ENCODE measurements around the gene VAV2.
"Not testable (repeated sequence)": the region's sequence is repeated elsewhere in the genome, so short reads cannot be mapped to it uniquely, and the experiment has no call there.

The VAV2 gene

DNA sequence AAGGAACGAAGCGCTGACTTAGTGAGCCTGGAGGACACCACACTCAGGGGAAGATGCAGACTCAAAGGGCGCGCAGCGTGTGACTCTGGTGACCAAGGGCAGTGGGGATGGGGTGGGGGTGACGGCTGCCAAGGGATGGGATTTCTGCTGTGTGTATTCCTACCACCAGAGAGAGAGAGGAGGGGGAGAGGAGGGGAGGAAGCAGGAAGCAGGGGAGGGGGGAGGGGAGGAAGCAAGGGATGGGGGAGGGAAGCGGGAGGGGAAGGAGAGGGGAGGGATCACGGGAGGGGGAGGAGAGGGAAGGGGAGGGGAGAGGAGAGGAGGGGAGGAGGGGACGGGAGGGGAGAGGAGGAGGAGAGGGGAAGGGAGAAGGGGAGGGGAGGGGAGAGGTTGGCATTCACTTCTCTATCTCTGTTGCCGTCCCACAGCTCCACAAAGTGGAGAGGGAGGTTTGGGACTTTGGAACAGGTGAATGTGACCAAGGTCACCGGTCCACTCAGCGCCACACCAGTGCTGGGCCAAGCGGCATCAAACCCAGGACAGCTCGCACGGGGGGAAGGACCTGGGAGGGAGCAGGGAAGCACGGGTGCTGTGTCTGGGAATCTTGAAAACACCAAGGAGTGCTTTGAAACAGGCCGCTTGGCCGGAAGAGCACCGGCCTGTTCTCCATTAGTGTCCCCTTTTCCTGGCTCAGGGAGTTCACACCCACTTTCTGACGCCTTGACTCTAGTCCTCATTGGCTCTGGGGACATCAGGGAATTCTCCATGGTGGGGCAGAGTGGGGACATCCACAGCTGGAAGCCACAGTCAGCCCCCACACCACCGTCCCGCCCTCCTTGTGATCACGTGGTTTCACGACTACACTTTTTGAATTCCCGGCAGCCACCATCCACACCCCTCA lies 77.4 kb downstream of the VAV2 start:
- no peak for DNase-seq

DNA sequence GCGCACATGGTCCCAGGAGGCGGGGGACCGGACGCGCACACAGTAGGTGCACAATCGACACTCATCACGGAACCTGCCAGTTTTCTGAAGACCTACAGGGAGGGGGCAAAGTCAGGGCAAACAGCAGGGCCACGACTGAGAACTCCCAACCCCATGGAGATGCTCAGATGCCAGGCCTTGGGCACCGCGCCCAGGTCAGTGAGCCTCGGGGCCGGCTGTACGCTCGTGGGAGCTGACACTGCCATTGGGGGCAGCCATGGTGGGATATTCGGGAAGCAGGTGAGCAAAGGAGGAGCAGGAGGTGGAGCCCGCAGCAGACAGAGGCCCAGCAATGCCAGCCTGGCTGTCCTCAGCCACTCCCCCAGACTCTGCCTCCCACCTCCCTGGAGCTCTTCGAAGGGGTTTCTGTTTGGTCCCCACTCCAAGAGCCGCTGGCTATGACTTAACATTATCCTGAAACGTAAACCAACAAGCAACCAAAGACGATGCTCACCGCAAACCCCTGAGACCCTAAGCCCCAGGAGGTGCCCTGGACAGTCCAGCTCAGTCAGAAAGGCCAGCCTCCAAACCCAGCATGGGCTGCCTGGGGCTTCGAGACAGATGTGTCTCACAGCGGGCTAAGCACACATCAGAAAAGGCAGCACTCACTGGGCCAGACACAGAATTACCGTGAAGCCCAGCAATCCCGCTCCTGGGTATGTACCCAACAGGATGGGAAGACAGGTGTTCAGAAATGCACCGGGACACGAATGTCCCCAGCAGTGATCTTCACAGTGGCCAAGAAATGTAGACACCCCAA lies 78.4 kb downstream of the VAV2 start:
- no peak for DNase-seq

DNA sequence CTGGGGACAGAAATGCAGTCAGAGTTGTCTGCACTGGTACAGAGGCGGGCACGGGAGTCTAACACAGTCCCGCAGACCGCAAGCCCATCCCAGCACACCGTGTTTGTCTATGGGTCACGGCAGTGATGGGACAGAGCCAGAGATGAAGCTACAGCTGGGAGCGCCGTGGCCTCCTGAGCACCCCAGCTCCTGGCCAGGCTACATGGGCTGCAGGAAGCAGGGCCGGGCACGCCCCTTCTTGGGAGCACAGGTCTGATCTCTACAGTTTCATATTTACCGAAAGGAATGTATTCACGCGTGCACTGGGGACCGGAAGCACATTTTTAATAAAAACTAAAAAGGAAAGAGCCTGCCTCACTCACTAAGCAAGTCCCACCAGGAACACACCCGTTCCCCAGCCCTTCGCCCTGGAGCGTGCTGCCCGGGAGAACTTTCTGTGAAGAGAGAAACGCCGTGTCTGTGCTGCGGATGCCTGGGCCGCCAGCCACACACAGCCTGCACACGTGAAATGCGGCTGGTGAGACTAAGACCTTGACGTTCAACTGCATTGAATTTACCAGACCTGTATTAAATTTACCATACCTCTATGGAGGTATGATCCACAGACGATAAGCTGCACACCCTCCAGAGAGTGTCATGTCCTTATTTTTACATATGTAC lies 81.1 kb downstream of the VAV2 start:
- no peak for DNase-seq

DNA sequence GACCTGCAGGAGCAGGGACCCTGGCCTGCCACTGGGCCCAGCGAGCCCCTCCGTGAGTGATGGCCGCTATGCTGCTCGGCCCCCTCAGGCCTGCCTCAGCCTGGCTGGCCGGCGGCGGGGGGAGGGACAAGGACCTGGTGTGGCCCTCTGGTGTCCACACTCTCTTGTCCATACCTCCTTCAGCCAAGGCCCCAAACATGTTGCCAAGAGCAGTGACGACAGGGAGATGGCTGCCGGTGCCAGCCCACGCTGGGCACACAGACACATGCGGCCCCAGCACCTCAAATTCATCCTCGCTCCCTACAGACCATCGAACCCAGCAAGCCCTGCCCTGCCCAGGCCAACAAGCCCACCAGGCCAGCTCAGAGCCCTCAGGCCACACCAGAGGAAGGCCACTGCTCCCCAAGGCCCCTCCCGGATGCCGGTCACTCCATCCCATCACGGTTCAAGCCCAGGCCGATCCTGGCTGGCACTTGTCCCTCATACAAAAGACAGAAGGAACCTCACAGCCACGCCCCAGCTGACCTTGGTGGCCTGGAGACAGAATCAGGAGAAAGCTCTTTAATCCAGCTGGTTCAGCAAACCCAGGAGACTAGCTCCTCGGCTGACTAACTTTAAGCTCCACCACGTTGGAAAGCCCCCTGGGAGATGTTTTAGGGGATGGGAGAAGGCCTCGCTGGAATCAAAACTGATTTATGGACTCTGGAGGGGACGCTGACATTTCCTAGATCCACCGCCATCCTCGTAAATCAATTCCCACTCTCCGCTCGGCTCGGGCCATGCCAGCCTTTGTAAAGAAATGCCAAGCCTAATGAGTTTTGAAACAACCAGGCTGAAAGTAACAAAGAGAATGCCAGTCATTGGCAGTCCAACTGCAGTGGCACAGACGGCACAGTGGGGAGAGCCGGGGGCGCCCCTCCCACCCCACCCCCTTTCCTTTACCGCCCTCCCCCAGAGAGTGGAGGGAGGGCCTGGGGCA lies 84.9 kb downstream of the VAV2 start:
- no peak for DNase-seq

DNA sequence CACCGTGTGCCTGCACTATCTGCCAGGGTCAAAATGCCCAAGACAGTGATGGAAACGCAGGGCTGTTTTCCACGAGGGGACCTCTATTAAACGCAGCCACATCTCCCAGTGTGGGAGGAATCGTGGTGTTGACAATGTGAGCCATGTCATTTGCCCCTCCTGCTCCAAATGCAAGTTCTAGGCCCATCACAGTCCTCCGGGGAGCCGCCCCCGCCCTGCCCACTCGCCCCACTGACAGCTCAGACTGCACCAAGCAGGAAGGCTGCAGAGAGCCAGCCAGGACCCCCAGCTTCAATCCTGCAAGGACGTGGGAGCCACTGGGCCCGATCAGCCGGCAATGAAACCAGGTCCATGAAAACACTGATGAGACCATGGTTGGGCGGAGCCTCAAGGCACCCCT lies 85.9 kb downstream of the VAV2 start:
- DNase-seq: no peak

DNA sequence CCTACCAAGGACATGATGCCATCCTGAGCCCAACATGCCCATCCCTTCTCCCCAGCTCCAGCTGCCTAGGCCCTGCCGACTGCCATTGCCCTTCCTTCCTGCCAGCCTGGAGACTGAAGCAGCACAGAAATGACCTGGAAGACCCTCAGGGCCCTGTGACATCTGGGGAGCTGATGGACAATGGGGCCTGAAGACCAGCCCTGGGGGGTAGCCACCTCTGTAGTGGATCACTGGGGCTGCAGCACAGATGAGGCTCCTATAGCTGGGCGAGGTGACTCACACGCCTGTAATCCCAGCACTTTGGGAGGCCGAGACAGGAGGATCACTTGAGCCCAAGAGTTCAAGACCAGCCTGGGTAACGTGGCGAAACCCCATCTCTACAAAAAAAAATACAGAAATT lies 86.6 kb downstream of the VAV2 start:
- no peak for DNase-seq

DNA sequence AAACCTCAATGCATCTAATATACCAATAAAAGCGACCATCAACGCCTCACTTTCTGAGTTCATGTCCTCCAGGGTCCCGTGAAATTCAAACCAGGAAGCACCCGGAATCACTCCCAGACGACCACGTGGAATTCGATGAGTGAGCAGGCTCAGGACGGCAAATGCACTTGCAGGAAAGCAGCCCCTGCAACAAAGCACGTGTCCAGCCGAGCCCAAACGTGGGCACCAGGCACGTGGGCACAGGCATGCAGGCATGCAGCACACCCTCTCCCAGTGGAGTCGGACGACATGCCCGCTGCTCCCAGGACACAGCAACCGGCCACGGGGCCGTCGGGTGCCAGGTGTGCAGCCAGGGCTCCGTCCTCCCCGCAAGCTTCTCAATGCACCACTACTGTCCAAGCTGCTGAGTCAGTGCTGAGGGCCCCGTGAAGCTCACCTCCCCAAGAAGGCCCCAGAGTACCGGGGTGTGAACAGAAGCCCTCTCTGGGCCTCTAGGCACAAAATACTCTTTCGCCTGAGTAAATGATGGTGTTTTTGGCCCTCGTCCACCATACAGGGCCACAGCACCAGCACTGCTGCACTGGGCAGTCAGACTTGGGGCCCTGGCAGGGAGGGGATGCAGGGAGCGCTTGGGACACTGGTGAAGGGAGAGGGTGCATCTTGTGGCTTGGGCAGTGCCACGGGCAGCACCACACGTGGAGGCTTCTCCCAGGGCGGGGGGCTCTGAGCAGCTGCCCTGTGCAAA lies 87.6 kb downstream of the VAV2 start:
- no peak for DNase-seq

DNA sequence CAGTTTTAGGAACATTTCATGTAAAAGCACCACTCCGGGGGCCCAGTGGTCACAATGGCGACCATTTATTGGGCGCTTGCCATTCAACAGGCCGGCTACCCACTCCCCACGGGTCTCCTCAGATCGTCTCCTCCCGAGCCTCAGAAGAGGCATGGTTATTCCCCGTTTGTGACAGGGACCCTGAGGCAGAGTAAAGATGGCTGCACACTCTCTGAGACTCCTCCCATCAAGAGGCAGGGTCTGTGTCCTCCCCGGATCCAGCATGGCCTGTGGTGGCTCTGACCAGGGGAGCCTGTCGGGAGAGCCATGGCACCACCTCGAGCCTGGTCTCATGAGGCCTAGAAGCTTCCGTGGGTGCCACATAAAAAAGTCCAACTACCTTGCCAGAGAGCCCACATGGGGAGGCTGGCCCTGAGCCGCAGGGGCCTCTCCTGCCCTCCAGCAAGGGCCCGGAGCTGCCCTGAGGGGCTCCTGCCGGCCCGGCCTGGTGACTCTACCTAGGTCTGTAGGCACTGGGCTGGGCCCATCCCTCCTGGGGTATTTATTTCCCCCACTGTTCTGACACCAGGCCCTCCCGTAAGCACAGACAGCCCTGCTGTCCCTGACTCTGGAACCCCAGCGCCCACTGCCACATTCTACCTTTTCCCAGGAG lies 90.8 kb downstream of the VAV2 start:
- DNase-seq: no peak

DNA sequence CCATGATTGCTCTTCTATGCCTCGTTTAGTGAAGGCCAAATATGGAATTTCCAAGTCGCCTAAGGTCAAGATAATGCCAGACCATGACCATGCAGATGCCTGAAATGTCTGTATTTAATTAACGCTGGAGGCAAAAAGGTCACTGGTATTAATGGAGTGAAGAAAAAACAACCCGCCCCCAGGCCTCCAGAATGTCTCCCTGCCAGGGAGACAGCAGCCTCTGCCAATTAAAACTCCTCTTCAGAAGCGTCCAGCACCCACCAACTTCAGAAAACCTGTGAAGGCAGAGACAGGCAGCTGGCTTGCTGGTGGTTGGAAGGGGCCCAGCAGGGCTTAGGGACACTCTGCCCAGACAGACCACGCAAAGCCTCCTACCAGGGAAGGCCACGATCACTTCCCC lies 94.4 kb downstream of the VAV2 start:
- DNase-seq: no peak

DNA sequence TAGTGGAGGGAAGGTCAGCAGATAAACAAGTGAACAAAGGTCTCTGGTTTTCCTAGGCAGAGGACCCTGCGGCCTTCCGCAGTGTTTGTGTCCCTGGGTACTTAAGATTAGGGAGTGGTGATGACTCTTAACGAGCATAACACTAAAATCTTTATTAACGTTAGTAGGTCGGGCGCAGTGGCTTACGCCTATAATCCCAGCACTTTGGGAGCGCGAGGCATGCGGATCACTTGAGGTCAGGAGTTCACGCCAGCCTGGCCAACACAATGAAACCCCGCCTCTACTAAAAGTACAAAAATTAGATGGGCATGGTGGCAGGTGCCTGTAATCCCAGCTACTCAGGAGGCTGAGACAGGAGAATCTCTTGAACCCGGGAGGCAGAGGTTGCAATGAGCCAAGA lies 96.1 kb downstream of the VAV2 start:
- not testable (repeated sequence) for DNase-seq

DNA sequence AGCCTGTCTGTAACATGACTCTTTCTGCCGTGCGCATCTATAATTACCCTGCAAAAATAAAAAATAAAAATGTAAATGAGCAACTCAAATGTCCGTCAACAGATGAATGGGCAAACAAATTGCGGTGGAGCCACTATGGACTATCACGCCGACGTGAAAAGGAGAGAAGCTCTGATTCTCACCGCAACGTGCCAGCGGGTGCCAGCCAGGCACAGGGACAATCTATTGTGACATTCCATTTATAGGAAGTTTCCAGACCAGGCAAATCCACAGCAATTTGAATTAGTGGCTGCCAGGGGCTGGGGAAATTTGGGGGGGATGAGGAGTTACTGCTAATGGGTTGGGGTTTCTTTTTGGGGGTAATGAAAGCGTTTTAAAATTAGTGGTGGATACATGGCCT lies 96.8 kb downstream of the VAV2 start:
- DNase-seq: no peak

DNA sequence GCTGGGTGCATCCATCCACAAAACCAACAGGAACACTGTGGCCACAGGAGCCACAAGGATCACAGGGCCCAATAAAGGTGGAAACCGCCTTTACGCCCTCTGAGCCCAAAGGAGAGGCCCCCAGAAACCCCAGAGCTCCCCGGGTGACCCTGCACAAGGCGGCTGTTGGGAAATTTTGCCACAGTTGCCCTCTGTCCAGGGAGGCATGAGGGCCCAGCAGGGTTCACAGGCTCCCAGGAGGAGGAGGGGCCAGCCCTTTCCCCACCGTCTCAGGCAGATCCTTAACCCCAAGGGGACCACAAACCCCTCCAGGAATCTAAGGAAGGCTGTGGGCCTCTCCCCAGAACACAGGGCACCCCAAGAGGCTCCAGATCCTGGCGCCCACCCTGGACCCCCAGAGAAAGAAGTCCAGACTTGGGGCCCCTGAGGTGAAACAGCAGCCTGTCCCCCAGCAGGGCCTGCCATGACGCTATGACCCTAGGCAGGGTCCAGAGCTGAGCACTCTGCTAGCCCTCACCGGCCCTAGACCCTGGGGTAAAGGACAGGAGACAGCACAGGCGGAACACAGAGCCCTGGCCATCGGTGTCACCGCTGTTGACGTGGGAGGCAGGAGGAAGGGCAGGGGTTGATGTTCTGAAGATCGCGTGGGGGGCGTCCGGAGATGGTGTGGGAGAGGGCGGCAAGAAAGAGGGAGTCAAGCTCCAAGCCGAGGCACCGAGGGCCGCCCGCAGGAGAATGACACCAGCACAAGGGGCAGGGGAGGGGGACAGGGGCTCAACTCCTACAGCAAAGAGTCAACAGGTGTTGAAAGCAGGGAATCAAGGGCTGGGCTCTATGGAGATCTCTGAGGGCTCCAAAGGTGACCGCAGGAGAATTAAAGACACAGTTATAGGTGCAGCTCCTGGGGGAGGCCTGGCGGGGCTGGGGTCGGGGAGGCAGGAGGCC lies 97.5 kb downstream of the VAV2 start:
- DNase-seq: no peak

DNA sequence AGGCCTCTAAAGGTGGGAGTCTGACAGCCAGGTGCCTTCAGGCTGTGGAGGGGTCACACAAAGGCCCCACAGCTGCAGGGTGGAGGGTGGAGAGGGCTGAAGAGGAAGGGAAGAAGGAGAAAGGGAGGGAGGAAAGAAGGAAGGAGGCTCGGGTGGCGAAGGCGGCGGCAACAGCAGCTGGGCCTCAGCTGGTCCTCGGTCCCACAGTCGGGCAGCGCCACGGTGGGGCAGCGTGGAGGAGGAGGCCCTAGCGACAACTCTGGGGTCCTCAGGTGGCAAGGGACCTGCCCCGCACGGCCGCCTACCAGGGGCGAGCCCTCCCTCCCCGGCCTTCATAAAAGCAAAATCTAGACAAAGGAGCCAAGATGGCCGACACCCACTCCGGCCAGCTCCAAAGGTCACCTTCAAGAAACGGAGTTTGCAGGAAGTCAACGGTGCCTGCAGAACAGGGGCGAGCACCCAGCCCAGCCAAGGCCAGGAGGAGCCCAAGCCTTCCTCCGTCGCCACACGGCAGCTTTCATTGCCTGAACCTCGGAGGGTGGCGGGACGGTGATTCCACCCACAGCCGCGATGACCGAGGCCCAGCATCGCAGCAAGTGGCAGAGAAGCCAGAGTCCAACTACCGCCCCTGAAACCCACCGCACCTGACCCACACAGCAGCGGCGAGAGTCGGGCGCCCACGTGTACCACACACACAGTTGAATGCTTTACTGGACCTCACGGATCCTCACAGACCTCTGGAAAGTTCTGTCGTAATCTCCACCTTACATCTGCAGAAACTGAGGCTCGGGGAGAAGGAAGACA lies 98.7 kb downstream of the VAV2 start:
- DNase-seq: no peak

DNA sequence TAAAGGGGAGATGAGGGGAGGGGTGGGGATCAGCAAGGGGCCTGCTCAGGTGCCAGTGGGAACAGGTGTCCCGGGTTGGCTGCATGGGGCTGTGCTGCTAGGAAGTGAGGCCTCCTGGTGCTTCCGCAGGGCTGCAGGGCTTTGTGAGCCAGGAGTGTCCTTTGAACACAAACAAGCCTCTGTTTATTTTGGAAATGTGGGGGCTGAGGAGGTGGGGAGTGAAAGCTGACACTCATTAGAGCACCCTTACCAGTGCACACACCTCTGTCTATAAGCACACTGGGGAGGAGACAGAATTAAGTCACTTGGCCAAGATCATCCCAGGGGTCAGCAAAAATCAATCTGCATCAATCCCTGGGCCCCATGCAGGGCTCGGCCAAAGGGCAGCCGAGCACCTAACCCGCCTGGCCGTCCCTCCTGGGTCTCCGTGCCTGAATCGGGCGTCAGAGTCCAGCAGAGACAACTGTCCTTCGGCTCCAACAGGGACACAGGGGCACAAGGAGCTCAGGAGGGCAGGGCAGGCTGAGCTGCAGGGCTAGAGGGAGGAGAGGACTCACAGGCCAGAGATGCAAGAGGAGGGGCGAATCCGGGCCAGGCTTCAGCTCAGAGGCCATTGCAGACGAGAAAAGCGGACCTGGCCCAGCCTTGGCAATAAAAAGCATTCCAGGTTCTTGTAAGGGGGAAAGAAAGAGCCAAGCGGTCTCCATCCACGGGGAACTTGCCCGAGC lies 99.8 kb downstream of the VAV2 start:
- no peak for DNase-seq

DNA sequence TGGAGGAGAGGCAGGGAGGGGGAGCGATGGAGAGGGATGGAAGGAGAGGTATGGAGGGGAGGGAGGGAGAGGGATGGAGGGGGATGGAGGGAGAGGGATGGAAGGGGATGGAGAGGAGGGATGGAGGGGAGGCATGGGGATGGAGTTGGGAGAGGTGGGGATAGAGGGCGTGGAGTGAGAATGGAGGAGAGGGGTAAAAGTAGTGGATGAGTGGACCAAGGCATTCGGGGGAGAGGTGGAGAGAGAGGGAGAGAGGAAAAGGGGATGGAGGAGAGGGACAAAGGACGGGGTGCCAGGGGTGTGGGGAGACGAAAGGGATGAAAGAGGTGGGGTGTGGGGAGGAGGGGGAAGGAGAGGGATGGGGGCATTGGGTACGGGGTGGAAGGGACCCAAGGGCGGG lies 100.4 kb downstream of the VAV2 start:
- no peak for DNase-seq

DNA sequence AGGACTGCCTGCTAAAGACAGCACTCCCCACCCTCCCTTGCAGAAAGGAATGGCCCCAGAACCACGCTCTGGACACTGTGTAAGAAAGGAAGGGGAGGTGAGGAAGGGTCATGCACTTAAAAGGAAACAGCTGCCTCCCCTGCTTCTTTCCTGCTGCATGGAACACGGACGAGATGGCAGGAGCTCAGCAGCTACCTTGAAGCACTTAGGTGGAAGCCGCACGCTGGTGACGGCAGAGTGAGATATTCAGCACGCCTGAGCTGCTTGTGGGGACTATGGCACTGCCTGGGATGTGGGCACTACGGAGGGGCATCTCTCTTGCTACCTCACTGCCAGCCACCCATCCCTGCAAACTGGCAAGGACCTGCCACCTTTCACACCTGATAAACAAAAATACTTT lies 101.5 kb downstream of the VAV2 start:
- DNase-seq: no peak

DNA sequence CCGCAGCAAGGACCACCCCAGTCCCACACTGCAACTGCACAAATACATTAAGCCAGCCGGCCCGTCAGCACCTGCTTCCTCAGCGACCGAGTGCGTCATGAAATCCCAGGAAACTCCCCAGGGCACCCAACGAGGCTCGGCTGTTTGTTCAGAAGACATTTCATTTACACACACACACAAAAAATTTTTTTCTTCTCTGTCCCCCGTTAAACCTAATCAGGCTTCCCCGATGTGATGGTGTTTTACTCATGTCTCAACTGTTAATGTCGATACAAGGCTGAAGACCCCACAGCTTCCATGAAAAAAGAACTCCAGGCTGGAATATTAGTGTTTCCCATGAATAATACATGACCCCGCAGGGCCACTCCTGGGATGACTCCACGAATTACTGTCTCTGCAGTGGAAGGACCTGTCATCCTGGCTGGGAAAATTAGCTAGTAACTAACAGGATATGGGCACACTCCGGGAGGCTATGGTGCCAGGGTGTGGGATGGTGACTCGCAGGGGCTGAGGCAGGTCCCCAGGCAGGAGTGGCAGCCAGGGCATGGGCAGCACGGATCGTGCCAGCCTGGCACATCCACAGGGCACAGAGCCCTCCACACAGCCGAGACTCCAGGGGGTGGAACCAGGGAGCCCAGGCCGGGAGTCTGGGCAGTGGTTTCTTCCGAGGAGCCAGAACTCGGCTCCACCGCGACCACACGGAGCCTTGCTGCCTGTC lies 102.4 kb downstream of the VAV2 start:
- DNase-seq: no peak
